Small intestine (tissue), 7 donors: ENCODE measurements around the gene POLK. TPM values are rescaled to one million over a fixed set of nuclear protein-coding genes. Genes with fewer than 3 reads are reported as not detected.
"Not testable (repeated sequence)": the region's sequence is repeated elsewhere in the genome, so short reads cannot be mapped to it uniquely, and the experiment has no call there.

Experiments
- DNase-seq, 2 donors: peaks; one replicate each; pipeline versions ENCODE4 v3.0.0 to v3.0.0-alpha.2; 2013
- FAIRE-seq: peaks from 2 replicates; lab custom pipeline; 2012; peaks lifted over from hg19 to GRCh38; lab: Jason Lieb, UNC
- H3K27ac ChIP-seq, 3 donors: one replicate each; pipeline ENCODE4 v1.5.1; 2013; ENCODE audit warnings: low read length in 2 of 3, mild to moderate bottlenecking in 2 of 3, control low read depth in 1 of 3, inconsistent platforms in 1 of 3, low read depth in 1 of 3, moderate library complexity in 1 of 3
- H3K27me3 ChIP-seq, 3 donors: one replicate each; pipeline ENCODE4 v1.6.1; 2013; ENCODE audit warnings: low read length in 3 of 3, inconsistent platforms in 1 of 3; ENCODE audit not compliant: control insufficient read depth in 3 of 3, insufficient read depth in 3 of 3
- H3K36me3 ChIP-seq, 3 donors: one replicate each; pipeline ENCODE4 v1.6.1; 2013; ENCODE audit warnings: low read length in 3 of 3, inconsistent platforms in 1 of 3, low read depth in 1 of 3, mild to moderate bottlenecking in 1 of 3, moderate library complexity in 1 of 3; ENCODE audit not compliant: control insufficient read depth in 3 of 3, insufficient read depth in 2 of 3
- H3K4me1 ChIP-seq, 3 donors: one replicate each; pipeline ENCODE4 v1.6.1; 2013; ENCODE audit warnings: low read length in 2 of 3, inconsistent platforms in 1 of 3, low read depth in 1 of 3, mild to moderate bottlenecking in 1 of 3, moderate library complexity in 1 of 3; ENCODE audit not compliant: control insufficient read depth in 3 of 3, insufficient read depth in 2 of 3
- H3K4me3 ChIP-seq, 3 donors: one replicate each; pipeline ENCODE4 v1.5.1; 2013; ENCODE audit warnings: low read length in 3 of 3, control low read depth in 1 of 3, inconsistent platforms in 1 of 3, low read depth in 1 of 3, mild to moderate bottlenecking in 1 of 3, moderate library complexity in 1 of 3
- H3K9me3 ChIP-seq, 2 donors: one replicate each; pipeline ENCODE4 v1.6.1; 2013; ENCODE audit warnings: low read depth in 1 of 2, low read length in 1 of 2; ENCODE audit not compliant: control insufficient read depth in 2 of 2, insufficient read depth in 1 of 2
- WGBS, 3 donors: extraction: QIAGEN DNeasy Blood & Tissue Kit; methylation state at CpG; one replicate each; pipeline ENCODE4 v1.1.7; 2013; 5-methylcytosine and 5-hydroxymethylcytosine counted together
- polyA plus RNA-seq, 4 donors: library from polyadenylated mRNA; stranded (reverse) in 3 of 4; unstranded in 1 of 4; fragments of 200-250 nt in 3 of 4; fragments of 120-200 nt in 1 of 4; gene quantifications; one replicate each; pipeline versions ENCODE4 v1.2.1 to v1.2.3, GENCODE V29; 2013
- donor health status: healthy with polysubstance abuse.
- donor health status: control.
- donor health status: control.
- donor health status: Bipolar disorder and iron deficiency.
- donor health status: healthy.

Gene POLK
- polyA plus RNA-seq, 4 donors, result 3.2 to 14.4 (median 4.6) TPM

GRCh38 chr5:75571547-75571946 lies 59.9 kb downstream of the POLK start:
- Histone ChIP-seq H3K9me3 (no peaks in the 10 kb centered on the region), H3K4me1 (peaks cover 0 to 12% (median 3%) of the 10 kb centered on the region in 3 donors), H3K36me3 (peaks cover 0 to 3% (median 0%) of the 10 kb centered on the region in 3 donors), H3K27me3 (no peaks in the 10 kb centered on the region), H3K27ac (no peak overlapping the region), H3K4me3 (no peak overlapping the region)
- no peak for FAIRE-seq
- WGBS, 3 donors, result 60 to 65% (median 63%) methylated on average over 2 of the region's 2 CpGs
- DNase-seq, result peak in 1 of 2 donors; percentile 8

DNA sequence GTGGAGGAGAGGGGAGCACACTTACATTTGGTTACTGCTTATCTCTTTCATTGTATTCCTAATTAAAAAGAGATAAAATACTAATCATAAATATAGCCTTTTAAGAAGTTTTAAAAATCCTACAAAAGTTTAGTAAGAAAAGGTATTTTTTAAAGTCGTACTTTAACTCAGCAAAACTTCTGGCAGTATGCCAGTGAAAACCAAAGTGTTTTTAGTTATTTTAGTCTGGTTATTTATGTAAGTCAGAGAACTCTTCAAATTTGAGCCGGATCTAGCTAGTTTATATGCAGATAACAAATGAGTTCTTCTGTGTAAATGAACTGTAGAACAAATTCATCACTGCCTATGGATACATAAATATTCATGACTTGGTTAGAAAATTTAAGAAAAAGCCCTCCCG lies 63.1 kb downstream of the POLK start:
- FAIRE-seq, result peak; percentile 59

GRCh38 chr5:75578280-75578679 lies 66.6 kb downstream of the POLK start:
- WGBS, 3 donors, result 92 to 94% (median 92%) methylated on average over 8 of the region's 8 CpGs
- not testable (repeated sequence) for FAIRE-seq

More for the DNA sequence above, 63.1 kb downstream of the POLK start:
- no peak overlapping the region for H3K4me3 ChIP-seq
- no peaks in the 10 kb centered on the region for H3K9me3 ChIP-seq
- H3K36me3 ChIP-seq, result peaks cover 0 to 3% (median 3%) of the 10 kb centered on the region in 3 donors
- DNase-seq, result no peak
- 48 to 88% (median 78%) methylated on average over 3 of the region's 3 CpGs for WGBS, 3 donors
- no peak overlapping the region for H3K27ac ChIP-seq
- H3K27me3 ChIP-seq, result no peaks in the 10 kb centered on the region
- H3K4me1 ChIP-seq, result peaks cover 0 to 3% (median 0%) of the 10 kb centered on the region in 3 donors

DNA sequence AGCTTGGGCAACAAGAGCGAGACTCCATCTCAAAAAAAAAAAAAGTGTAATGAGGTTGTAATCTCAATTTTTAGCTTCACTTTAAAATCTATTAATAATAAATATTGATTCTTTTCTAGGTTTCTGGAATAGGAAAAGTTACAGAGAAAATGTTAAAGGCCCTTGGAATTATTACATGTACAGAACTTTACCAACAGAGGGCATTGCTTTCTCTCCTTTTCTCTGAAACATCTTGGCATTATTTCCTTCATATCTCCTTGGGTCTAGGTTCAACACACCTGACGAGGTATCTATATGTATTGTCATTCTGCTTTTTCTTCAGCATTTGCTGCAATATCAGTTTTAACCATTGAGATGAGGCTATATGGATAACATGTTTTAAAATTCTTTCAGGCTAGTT lies 73.0 kb downstream of the POLK start:
- 54 to 83% (median 67%) methylated on average over 2 of the region's 2 CpGs for WGBS, 3 donors

More at GRCh38 chr5:75578280-75578679, 66.6 kb downstream of the POLK start:
- peaks cover 0 to 11% (median 3%) of the 10 kb centered on the region in 3 donors for H3K36me3 ChIP-seq
- not testable (repeated sequence) for DNase-seq, H3K27me3 ChIP-seq, H3K4me3 ChIP-seq, H3K9me3 ChIP-seq, H3K4me1 ChIP-seq, H3K27ac ChIP-seq

DNA sequence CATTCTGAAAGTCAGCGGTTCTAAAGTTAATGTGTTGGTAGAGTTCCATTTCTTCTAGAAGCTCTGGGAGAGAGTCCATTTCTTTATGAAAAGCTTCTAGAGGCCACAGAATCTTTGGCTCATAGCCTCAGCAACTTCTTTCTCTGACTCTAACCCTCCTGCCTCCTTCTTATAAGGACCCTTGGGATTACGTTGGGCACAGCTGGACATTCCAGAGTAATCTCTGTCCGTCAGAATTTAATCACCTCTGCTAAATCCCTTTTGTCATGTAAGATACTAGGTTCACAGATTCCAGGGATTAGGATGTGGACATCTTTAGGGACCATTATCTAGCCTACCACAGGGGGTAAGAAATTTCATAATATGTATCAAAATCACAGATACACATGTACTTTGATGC lies 77.0 kb downstream of the POLK start:
- DNase-seq, result no peak
- no peaks in the 10 kb centered on the region for H3K4me1 ChIP-seq
- no peak overlapping the region for H3K4me3 ChIP-seq
- no peaks in the 10 kb centered on the region for H3K9me3 ChIP-seq
- FAIRE-seq, result no peak
- H3K36me3 ChIP-seq, result peaks cover 0 to 19% (median 5%) of the 10 kb centered on the region in 3 donors
- H3K27ac ChIP-seq, result no peak overlapping the region
- no peaks in the 10 kb centered on the region for H3K27me3 ChIP-seq
- WGBS, 3 donors, result 86 to 99% (median 96%) methylated on average over 3 of the region's 3 CpGs

More for the DNA sequence above, 73.0 kb downstream of the POLK start:
- H3K4me3 ChIP-seq, result no peak overlapping the region
- no peaks in the 10 kb centered on the region for H3K4me1 ChIP-seq
- H3K36me3 ChIP-seq, result peaks cover 0 to 15% (median 0%) of the 10 kb centered on the region in 3 donors
- peak; percentile 39 to 52 for DNase-seq
- no peaks in the 10 kb centered on the region for H3K9me3 ChIP-seq
- FAIRE-seq, result peak; percentile 19
- no peaks in the 10 kb centered on the region for H3K27me3 ChIP-seq
- H3K27ac ChIP-seq, result no peak overlapping the region

GRCh38 chr5:75600535-75600934 lies 88.8 kb downstream of the POLK start:
- Histone ChIP-seq H3K9me3 (no peaks in the 10 kb centered on the region), H3K36me3 (peaks cover 0 to 9% (median 2%) of the 10 kb centered on the region in 3 donors), H3K27me3 (no peaks in the 10 kb centered on the region), H3K4me1 (no peaks in the 10 kb centered on the region), H3K4me3 (no peak overlapping the region), H3K27ac (no peak overlapping the region)
- FAIRE-seq, result no peak
- DNase-seq, result no peak

GRCh38 chr5:75601567-75601966 lies 89.9 kb downstream of the POLK start:
- FAIRE-seq (no peak), DNase-seq (no peak)
- 93 to 95% (median 93%) methylated on average over 1 of the region's 1 CpG for WGBS, 3 donors
- no peaks in the 10 kb centered on the region for H3K9me3 ChIP-seq
- no peaks in the 10 kb centered on the region for H3K27me3 ChIP-seq
- no peak overlapping the region for H3K27ac ChIP-seq
- H3K4me1 ChIP-seq, result no peaks in the 10 kb centered on the region
- no peak overlapping the region for H3K4me3 ChIP-seq
- peaks cover 0 to 9% (median 0%) of the 10 kb centered on the region in 3 donors for H3K36me3 ChIP-seq

- DNase-seq, result no peak
- Histone ChIP-seq H3K9me3 (no peaks in the 10 kb centered on the region), H3K27me3 (no peaks in the 10 kb centered on the region), H3K4me1 (no peaks in the 10 kb centered on the region), H3K4me3 (no peak overlapping the region), H3K27ac (no peak overlapping the region), H3K36me3 (peaks cover 0 to 9% (median 0%) of the 10 kb centered on the region in 3 donors)
- 92 to 96% (median 93%) methylated on average over 3 of the region's 3 CpGs for WGBS, 3 donors
- FAIRE-seq, result no peak
Measured at GRCh38 chr5:75601996-75602395, 90.3 kb downstream of the POLK start.

- DNase-seq (no peak), FAIRE-seq (no peak)
- H3K4me3 ChIP-seq, result no peak overlapping the region
- no peaks in the 10 kb centered on the region for H3K4me1 ChIP-seq
- no peak overlapping the region for H3K27ac ChIP-seq
- H3K36me3 ChIP-seq, result peaks cover 0 to 9% (median 0%) of the 10 kb centered on the region in 3 donors
- no peaks in the 10 kb centered on the region for H3K27me3 ChIP-seq
- no peaks in the 10 kb centered on the region for H3K9me3 ChIP-seq
Measured at GRCh38 chr5:75603371-75603770, 91.7 kb downstream of the POLK start.
